Measurements from ENCODE around the gene PURB. TPM values are rescaled to one million over a fixed set of nuclear protein-coding genes. Genes with fewer than 3 reads are reported as not detected.
"Not testable (repeated sequence)": the region's sequence is repeated elsewhere in the genome, so short reads cannot be mapped to it uniquely, and the experiment has no call there.

PURB gene
- total RNA-seq, 1 experiment from 2014 or later, result 15.9 TPM

DNA sequence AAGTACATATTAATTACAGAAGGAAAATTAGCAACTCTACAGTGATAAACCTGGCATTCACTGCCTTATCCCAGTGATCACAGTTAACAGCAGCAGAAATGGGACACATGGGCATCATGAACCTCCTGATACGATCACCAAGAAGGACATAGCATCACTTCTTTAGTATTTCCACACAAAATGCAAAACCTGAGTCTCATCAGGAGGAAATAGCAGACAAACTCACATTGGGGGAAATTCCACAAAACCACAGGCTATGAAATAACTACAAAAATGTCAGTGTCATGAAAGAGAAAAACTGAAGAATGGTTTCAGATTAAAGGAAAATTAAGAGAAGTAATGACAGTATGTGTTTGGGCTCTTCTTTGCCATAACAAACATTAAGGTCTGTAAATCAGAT is 12.0 kb upstream of the PURB start:
- DNase-seq (ENCODE audit: low read depth), result no peak
- in situ Hi-C loops (cut with HindIII; ENCODE audit: low pct_unique_long_range_greater_than_20kb, low sequenced_read_pairs), result no loop called here

DNA sequence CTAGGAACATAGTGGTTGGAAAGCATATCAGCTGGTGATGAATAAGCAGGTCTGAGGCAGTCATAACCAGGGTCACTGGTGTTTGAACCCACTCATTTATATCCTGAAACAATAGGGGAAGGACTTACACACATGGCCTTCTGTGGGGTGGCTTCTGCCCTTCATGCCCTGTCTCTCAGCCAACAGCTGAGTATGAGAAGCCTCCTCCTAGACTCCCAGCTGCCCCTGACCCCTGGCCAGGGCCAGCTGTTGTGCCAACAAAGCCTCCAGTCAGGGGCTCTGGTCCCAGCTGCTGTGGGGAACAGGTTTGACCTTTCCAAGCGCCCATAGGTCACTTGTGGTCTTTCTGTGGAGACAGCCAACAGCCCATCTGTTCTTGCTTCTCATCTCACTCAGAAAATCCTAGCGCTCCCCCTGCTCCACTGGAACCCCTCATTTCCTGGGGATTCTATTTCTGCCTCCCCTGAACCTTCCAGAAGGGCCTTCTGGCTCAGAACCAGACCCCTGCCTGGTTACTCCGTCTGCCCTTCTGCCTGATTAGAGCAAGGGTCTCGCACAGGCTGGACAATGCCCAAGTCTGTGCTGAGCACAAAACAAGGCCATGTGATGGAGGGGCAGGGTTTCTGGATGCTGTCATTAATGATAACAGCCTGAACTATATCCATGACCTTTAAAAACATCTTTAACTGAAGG is 9.7 kb upstream of the PURB start:
- in situ Hi-C loops (cut with HindIII; ENCODE audit: low pct_unique_long_range_greater_than_20kb, low sequenced_read_pairs), result no loop called here
- DNase-seq (ENCODE audit: low read depth), result no peak

DNA sequence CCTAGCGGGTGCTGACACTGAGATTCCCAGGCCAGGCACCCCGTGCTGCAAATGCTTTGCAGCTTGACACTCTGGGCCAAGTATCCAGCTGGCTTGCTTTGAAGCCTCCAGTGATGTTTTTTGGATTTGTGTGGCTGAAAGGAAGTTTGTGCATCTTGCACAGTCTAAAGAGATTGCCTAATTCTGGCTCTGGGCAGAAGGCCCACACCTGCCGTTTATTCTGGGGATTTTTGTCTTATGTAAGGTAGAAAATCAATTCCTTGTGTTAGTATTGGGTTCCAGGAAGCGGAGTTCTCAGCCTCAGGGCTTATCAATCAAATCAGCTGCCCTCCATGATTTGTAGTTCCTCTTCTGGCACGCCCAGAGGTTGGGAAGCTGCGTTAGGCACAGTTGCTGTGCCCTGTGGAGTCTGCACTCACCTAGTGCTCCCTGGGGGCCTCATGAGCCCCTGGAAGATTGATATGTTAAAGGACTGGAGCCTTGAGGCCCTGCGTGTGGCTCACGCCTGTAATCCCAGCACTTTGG is 8.4 kb upstream of the PURB start:
- no peak for DNase-seq (ENCODE audit: low read depth)
- in situ Hi-C loops (cut with HindIII; ENCODE audit: low pct_unique_long_range_greater_than_20kb, low sequenced_read_pairs), result no loop called here

DNA sequence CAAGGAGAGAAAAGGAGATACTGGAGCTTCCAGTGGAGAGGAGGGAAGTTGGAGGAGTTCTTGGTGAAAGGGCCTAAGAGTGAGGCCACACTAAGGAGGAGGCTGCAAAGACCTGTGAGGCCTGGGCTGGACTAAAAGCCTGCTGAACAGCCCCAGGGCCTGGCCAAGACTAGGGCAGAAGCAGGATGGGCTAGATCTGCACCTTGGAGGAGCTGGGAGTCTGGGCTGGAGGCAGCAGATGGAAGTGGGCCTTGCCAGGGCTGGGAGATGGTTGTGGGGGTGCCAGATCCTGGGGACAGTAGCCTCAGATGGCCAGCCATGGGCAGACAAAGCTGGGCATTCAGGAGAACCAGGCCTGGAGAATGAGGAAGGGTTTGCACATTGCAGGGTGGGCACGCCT is 6.5 kb upstream of the PURB start:
- no peak for DNase-seq (ENCODE audit: low read depth)
- in situ Hi-C loops (cut with HindIII; ENCODE audit: low pct_unique_long_range_greater_than_20kb, low sequenced_read_pairs), result no loop called here

DNA sequence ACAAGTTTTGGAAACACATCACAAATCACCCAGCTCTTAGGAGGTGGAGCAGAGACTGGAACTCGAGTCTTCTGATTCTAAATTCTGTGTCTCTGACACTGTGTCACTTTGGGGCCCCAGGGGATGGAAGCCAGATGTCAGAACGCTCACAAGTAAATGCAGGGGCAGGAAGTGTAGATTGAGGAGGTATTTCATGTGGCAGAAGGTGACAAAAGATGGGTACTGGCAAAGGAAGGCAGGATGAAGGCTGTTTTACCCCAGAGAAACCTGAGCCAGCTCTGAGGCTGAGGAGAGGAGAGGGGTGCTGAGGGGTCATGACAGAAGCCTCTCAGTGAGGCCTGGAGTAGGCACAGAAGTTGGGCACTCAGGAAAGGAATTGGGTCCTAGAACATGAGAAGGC is 6.0 kb upstream of the PURB start:
- in situ Hi-C loops (cut with HindIII; ENCODE audit: low pct_unique_long_range_greater_than_20kb, low sequenced_read_pairs), result no loop called here
- no peak for DNase-seq (ENCODE audit: low read depth)

DNA sequence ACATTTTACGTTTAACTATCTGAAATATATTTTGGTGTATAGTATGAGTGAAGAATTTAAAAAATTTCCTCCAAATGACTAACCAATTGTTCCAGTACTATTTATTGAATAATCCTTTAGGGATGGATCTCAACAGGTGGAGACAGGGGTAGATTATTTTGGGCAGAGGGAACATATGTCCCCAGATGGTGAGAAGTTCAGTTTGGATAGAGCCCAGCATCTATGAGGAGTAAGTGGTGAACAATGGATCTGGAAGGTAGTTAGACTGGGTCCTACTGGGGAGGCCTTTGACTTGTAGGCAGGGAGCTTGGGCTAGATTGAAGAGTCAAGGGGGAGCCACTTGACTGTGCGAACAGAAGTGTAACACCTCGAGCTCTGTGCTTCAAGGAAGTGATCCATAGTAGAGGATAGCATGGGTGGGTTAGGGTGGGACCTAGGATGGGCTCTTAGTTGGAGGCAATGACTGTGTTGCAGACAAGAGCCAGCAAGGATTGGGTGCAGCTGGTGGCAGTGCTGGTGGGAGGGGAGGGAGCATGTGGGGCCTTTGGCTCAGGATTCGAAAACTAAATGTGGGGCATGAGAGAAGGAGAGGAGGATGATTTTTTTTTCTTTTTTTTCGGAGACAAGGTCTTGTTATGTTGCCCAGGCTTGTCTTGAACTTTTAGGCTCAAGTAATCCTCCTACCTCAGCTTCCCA is 3.9 kb upstream of the PURB start:
- DNase-seq (ENCODE audit: low read depth), result no peak
- in situ Hi-C loops (cut with HindIII; ENCODE audit: low pct_unique_long_range_greater_than_20kb, low sequenced_read_pairs), result no loop called here

DNA sequence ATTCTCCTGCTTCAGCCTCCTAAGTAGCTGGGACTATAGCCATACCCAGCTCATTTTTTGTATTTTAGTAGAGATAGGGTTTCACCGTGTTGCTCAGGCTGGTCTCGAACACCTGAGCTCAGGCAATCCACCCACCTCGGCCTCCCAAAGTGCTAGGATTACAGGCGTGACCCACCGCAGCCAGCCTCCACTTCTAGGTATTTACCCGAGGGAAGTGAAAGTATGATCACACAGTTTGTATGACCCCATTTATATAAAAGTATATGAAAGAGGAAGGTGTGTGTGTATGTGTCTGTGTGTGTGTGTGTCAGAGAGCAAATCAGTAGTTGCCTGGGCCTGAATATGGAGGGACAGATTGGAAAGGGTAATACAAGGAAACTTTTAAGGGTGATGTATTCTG is 2.0 kb upstream of the PURB start:
- in situ Hi-C loops (cut with HindIII; ENCODE audit: low pct_unique_long_range_greater_than_20kb, low sequenced_read_pairs), result no loop called here

DNA sequence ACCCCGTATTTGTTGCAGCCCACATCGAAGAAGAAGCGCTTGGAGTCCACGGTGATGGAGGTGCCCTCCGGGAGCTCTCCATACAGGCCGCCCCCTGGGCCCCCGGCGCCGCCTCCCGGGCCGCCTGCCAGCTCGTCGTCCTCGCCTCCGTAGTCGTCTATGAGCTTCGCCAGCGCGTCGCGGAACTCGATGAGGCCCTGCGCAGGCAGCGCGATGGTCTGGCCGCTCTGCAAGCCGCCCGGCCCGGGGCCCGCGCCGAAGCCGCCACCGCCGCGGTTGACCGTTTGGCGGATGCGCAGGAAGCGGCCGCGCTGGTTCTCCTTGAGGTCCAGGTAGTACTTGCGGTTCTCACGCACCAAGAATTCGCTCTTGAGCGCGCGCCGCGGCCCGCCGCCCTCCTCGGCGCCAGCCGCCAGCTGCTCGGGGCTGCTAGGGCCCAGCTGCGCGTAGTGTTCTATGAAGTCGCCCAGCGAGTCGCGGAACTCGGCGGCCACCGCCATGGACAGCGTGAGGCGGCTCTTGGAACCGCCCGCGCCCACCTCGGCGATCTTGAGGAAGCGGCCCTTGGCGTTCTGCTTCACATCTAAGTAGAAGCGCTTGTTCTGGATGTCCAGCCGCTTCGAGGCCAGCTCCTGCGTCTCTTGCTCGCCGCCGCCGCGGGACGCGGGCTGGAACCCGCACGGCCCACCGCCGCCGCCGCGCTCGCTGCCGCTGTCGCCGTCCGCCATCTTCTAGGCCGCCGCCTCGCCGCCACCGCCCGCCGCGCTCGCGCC is 523 bp downstream of the PURB start:
- peak; percentile 62 for DNase-seq (ENCODE audit: low read depth)
- in situ Hi-C loops (cut with HindIII; ENCODE audit: low pct_unique_long_range_greater_than_20kb, low sequenced_read_pairs), result no loop called here

More for the DNA sequence above, 2.0 kb upstream of the PURB start:
- no peak for DNase-seq (ENCODE audit: low read depth)

DNA sequence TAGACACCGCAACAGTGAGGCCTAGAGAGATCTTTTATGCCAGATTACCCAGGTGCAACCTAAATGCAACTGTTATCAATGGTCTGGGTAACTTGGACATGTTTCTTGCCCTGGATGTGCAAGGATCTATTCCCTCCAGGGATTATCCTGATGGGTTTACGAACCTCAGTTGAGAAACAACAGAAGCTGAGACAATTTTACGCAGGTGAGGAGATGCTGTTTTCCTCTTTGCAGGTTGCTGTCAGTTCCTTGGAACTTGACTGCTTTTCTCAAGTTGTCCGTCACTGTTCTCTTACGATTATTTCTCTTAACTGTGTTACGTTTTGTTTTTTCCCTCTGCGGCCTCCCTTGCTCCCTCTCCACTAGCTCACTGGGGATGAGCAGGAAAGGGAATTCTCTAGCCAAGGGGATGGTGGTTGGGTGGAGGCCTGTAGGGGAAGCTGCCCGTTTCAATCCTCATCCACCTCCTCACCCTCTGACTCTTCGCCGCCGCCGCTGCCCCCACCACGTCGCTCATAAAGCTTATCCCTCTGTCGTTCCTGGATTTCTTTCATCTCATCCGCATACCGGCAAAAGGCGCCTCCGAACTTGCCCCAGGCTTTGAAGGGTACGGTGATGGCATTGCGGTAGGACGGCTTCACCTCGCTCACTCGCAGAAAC is 1.2 kb downstream of the PURB start:
- in situ Hi-C loops (cut with HindIII; ENCODE audit: low pct_unique_long_range_greater_than_20kb, low sequenced_read_pairs), result no loop called here
- DNase-seq (ENCODE audit: low read depth), result no peak

DNA sequence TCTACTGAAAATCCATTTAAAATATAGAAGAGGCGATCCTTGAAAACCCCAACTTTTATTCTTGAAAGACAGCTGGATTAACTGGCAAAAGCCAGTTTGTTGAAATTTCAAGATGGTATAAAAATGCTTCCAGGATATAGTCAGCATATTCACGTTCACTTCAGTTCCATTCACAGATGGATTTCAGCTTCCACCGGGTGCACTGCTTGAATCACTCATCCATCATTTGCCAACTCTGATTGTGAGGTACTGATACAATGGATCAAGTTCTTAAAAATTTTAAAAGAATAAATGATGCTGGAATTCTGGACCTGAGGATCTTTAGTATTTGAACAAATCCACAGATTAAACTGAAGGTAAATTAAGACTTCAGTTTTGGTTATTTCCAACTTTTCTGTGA is 2.4 kb downstream of the PURB start:
- DNase-seq (ENCODE audit: low read depth), result no peak
- in situ Hi-C loops (cut with HindIII; ENCODE audit: low pct_unique_long_range_greater_than_20kb, low sequenced_read_pairs), result no loop called here

DNA sequence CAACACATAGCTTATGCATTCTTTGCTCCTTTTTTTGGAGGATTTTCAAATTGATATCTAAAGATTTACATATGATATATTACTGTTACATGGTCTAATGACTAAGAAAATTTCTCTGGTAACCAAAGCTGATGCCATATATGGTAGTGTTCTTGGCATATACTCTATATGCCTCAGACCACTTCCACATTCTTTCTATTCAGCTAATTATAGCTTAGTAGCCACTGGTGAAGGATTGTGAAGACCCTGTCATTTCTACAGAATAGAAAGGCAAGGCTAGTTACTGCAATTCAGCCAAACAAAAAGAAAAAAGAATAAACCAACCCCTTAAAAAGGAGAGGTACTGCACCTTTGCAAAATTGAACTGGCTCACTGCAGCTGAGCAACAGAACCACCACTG is 3.7 kb downstream of the PURB start:
- in situ Hi-C loops (cut with HindIII; ENCODE audit: low pct_unique_long_range_greater_than_20kb, low sequenced_read_pairs), result no loop called here
- DNase-seq (ENCODE audit: low read depth), result no peak

DNA sequence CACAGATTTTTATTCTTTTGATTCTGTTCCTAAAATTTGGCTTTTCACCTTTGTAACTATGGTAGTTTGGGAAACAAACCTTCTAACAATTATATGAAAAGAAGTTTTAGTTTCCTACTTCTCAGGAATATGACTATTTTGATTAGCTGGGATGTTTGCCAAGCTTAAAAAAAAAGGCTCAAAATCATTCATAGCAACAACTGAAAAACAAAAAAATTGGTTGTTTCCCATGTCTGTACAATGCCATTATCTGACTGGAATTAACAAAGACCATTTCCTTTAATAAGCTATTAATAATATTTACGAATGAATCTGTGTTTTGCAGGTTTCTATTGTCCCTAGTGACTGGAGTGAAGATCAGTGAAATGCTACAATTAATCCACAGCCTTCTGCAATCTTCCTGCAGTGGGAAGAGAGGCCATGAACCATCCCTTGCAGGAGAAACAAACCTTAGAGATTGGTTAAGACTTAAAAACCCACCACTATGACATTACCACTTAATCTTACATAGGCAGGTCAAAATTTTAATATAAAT is 4.2 kb downstream of the PURB start:
- DNase-seq (ENCODE audit: low read depth), result no peak
- in situ Hi-C loops (cut with HindIII; ENCODE audit: low pct_unique_long_range_greater_than_20kb, low sequenced_read_pairs), result no loop called here

DNA sequence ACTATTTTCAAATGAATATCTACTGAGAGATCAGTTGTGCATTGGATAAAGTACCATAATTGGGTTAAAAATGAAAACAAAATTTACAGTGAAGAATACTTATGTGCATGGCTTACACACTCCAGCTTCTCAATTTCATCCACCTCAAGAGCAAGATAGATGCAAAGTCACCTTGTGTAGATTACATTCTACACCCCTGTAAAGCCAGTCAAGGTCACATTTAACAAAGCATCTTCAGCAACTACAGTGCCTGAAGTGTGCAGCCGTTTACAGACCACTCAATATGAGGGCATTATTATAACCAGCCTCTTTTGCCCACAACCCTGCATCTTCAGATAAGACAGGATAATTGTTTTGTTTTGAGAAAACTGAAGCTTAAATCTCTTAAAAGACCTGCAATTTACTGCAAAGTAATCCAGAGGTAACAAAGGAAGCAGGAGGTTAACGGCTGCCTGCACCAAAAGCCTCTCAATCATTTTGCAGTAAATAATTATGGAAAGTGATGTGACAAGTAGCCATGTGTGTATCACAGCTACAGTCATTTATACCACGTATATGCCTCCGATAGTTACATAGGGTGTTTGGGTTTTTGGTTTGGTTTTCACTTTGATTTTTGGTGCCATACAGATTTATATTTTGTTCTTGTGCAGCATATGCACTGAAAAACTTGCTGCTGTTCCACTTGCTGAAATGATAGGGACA is 4.9 kb downstream of the PURB start:
- no peak for DNase-seq (ENCODE audit: low read depth)
- in situ Hi-C loops (cut with HindIII; ENCODE audit: low pct_unique_long_range_greater_than_20kb, low sequenced_read_pairs), result no loop called here

DNA sequence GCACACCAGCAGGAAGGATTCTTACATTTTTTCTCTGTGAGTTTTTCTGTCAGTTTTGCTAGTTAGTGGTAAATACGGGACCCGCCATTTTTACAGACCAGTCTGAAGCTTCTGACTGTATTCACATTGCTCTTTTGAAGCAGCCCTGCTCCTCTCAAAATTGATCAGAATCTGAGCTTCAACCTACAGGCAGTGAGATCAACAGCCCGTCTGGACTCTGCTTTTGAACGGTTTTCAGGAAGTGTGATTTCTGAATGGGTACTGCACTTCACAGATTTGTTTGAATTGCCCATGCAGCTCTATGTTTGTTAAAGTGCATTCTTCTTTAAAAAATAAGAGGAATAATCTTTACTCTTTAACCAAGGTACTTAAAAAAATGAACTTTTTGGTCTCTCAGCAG is 8.9 kb downstream of the PURB start:
- in situ Hi-C loops (cut with HindIII; ENCODE audit: low pct_unique_long_range_greater_than_20kb, low sequenced_read_pairs), result no loop called here
- no peak for DNase-seq (ENCODE audit: low read depth)

DNA sequence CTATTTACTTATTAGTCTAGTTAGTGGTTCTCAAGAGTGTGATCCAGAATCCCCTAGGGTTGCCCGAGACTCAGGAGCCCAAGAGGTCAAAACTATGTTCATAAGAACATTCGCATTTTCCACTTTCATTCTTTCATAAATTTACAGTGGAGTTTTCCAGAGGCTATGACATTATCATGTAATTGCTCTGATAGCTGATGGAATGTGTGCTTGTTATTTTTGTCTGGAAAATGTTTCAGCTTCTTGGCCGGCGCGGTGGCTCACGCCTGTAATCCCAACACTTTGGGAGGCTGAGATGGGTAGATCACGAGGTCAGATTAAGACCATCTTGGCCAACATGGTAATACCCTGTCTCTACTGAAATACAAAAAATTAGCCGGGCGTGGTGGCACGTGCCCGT is 10.1 kb downstream of the PURB start:
- no peak for DNase-seq (ENCODE audit: low read depth)
- in situ Hi-C loops (cut with HindIII; ENCODE audit: low pct_unique_long_range_greater_than_20kb, low sequenced_read_pairs), result no loop called here

DNA sequence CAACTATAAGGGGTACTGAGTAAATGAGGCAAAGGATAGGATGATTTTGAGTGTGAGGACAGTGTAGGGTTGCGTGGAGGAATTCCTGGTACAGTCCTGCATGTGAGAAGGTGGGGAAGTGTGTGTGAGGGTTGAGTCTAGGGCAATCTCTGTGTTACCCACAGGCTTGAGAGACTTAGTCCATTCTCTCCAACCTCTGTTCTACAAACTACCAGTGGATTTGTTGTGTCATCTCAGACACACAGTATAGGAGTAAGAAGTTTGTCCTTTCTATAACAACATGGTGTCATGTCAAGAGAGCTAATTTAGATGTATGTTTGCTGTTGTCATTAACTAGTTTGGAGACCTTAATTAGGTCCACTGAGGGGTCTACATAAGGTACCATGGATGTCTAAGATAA is 12.5 kb downstream of the PURB start:
- in situ Hi-C loops (cut with HindIII; ENCODE audit: low pct_unique_long_range_greater_than_20kb, low sequenced_read_pairs), result no loop called here
- DNase-seq (ENCODE audit: low read depth), result no peak

DNA sequence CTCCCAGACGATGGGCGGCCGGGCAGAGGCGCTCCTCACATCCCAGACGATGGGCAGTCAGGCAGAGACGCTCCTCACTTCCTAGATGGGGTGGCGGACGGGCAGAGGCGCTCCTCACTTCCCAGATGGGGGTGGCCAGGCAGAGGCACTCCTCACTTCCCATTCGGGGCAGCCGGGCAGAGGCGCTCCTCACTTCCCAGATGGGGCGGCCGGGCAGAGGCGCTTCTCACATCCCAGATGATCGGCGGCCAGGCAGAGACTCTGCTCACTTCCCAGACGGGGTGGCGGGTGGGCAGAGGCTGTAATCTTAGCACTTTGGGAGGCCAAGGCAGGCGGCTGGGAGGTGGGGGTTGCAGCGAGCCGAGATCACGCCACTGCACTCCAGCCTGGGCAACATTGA is 13.4 kb downstream of the PURB start:
- in situ Hi-C loops (cut with HindIII; ENCODE audit: low pct_unique_long_range_greater_than_20kb, low sequenced_read_pairs); DNase-seq (ENCODE audit: low read depth): not testable (repeated sequence)

DNA sequence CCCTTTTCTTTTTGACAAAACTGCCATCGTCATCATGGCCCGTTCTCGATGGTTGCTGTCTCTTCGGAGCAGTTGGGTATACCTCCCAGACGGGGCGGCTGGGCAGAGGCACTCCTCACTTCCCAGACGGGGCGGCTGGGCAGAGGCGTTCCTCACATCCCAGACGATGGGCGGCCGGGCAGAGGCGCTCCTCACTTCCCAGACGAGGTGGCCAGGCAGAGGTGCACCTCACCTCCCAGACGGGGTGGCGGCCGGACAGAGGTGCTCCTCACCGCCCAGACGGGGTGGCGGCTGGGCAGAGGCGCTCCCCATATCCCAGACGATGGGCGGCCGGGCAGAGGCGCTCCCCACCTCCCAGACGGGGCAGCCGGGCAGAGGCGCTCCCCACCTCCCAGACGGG is 14.6 kb downstream of the PURB start:
- in situ Hi-C loops (cut with HindIII; ENCODE audit: low pct_unique_long_range_greater_than_20kb, low sequenced_read_pairs); DNase-seq (ENCODE audit: low read depth): not testable (repeated sequence)
